ENCODE measurements around the gene GRIN1. TPM values are rescaled to one million over a fixed set of nuclear protein-coding genes. Genes with fewer than 3 reads are reported as not detected.

The GRIN1 gene
- total and polyA plus RNA-seq, 2 donors (not counting 1 experiment from before 2014, with no cell fraction given) = 0.04 TPM; not detected in 1

- intact Hi-C loops (cut with micrococcal nuclease) = loop anchor here (2.0 to 10.0 kb wide), 2 partner anchors 73 to 317 kb away; partner anchors contain the start of gene TRAF2
- H3K27me3 Mint-ChIP-seq = no peaks in the 10 kb centered on the region
- Histone ChIP-seq H3K4me3 (ENCODE audit: control extremely low read depth in 1 of 5, extremely low read depth in 1 of 5, insufficient read depth in 1 of 5, low read depth in 2 of 5, low read length in 4 of 5) (peak overlapping the region; percentile 12 to 80 (median 75)), H2AFZ (ENCODE audit: insufficient read depth, low read depth, low read length, poor library complexity, severe bottlenecking) (peak overlapping the region; percentile 85), H3K4me1 (ENCODE audit: control insufficient read depth in 2 of 2, insufficient read depth in 2 of 2, low read length in 2 of 2) (peaks cover 37 to 48% of the 10 kb centered on the region in 2 donors), H3K27ac (ENCODE audit: low read length in 2 of 2) (peak overlapping the region; percentile 78 to 89), H3K9me3 (ENCODE audit: control extremely low read depth in 1 of 3, control insufficient read depth in 2 of 3, insufficient read depth in 1 of 3, low read length in 2 of 3) (no peaks in the 10 kb centered on the region), H4K20me1 (ENCODE audit: control insufficient read depth, insufficient read depth, low read length, poor library complexity, severe bottlenecking) (peaks cover 52% of the 10 kb centered on the region), H3K4me2 (replicated peaks; ENCODE audit: low read depth, low read length, poor library complexity, severe bottlenecking) (peak overlapping the region; percentile 96), H3K36me3 (replicated peaks in 1 of 2; ENCODE audit: control extremely low read depth in 1 of 2, control insufficient read depth in 1 of 2, extremely low read depth in 1 of 2, insufficient read depth in 2 of 2, low read length in 1 of 2) (peaks cover 0 to 5% of the 10 kb centered on the region in 2 experiments), H3K79me2 (ENCODE audit: control insufficient read depth, insufficient read depth, low read length) (peaks cover 80% of the 10 kb centered on the region), H3K27me3 (replicated peaks in 1 of 4; ENCODE audit: control extremely low read depth in 1 of 4, control insufficient read depth in 3 of 4, insufficient read depth in 4 of 4, low read length in 3 of 4) (peaks cover 0 to 6% (median 0%) of the 10 kb centered on the region in 4 experiments), H3K9ac (ENCODE audit: low read length) (peak overlapping the region; percentile 81)
- no peak for ATAC-seq (ENCODE audit: low read depth)
- peak overlapping the region; percentile 88 for H3K4me3 Mint-ChIP-seq
- CTCF ChIA-PET = interaction anchor here (0.9 to 3.3 kb wide), 5 partner anchors 12 to 394 kb away, joined by 3 to 13 read pairs (median 5); partner anchors contain the start of genes ANAPC2 and SSNA1
- no peaks in the 10 kb centered on the region for H3K9me3 Mint-ChIP-seq (ENCODE audit: insufficient read depth)
- DNase-seq = no peak
- H3K27ac Mint-ChIP-seq = peak overlapping the region; percentile 90
- H3K4me1 Mint-ChIP-seq = peaks cover 35% of the 10 kb centered on the region
- WGBS (ENCODE audit: insufficient coverage) = 21% methylated on average over 20 of the region's 23 CpGs
- TF ChIP-seq, protein P1, sequence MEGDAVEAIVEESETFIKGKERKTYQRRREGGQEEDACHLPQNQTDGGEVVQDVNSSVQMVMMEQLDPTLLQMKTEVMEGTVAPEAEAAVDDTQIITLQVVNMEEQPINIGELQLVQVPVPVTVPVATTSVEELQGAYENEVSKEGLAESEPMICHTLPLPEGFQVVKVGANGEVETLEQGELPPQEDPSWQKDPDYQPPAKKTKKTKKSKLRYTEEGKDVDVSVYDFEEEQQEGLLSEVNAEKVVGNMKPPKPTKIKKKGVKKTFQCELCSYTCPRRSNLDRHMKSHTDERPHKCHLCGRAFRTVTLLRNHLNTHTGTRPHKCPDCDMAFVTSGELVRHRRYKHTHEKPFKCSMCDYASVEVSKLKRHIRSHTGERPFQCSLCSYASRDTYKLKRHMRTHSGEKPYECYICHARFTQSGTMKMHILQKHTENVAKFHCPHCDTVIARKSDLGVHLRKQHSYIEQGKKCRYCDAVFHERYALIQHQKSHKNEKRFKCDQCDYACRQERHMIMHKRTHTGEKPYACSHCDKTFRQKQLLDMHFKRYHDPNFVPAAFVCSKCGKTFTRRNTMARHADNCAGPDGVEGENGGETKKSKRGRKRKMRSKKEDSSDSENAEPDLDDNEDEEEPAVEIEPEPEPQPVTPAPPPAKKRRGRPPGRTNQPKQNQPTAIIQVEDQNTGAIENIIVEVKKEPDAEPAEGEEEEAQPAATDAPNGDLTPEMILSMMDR (IDR thresholded peaks at IDR 0.05) = no peak
- no peak for TF ChIP-seq EZH2 (IDR thresholded peaks at IDR 0.05; ENCODE audit: borderline replicate concordance, insufficient read depth, low read depth, low read length, poor library complexity, severe bottlenecking)
- POLR2A ChIA-PET = interaction anchor here (0.6 to 2.0 kb wide), 7 partner anchors 12 to 72 kb away, joined by 3 to 15 read pairs (median 6); partner anchors contain the start of gene TUBB4B
Measured at GRCh38 chr9:137201205-137201868, 62.4 kb downstream of the GRIN1 start.

GRCh38 chr9:137202966-137203365, 64.0 kb downstream of the GRIN1 start:
- Histone ChIP-seq H3K4me3 (ENCODE audit: control extremely low read depth in 1 of 5, extremely low read depth in 1 of 5, insufficient read depth in 1 of 5, low read depth in 2 of 5, low read length in 4 of 5) (no peak overlapping the region), H3K9me3 (ENCODE audit: control extremely low read depth in 1 of 3, control insufficient read depth in 2 of 3, insufficient read depth in 1 of 3, low read length in 2 of 3) (no peaks in the 10 kb centered on the region), H3K9ac (ENCODE audit: low read length) (no peak overlapping the region), H3K27ac (ENCODE audit: low read length in 2 of 2) (no peak overlapping the region), H3K27me3 (replicated peaks in 1 of 4; ENCODE audit: control extremely low read depth in 1 of 4, control insufficient read depth in 3 of 4, insufficient read depth in 4 of 4, low read length in 3 of 4) (peaks cover 0 to 6% (median 0%) of the 10 kb centered on the region in 4 experiments), H3K36me3 (replicated peaks in 1 of 2; ENCODE audit: control extremely low read depth in 1 of 2, control insufficient read depth in 1 of 2, extremely low read depth in 1 of 2, insufficient read depth in 2 of 2, low read length in 1 of 2) (peaks cover 0 to 5% of the 10 kb centered on the region in 2 experiments), H4K20me1 (ENCODE audit: control insufficient read depth, insufficient read depth, low read length, poor library complexity, severe bottlenecking) (peaks cover 56% of the 10 kb centered on the region), H3K79me2 (ENCODE audit: control insufficient read depth, insufficient read depth, low read length) (peaks cover 79% of the 10 kb centered on the region), H3K4me2 (replicated peaks; ENCODE audit: low read depth, low read length, poor library complexity, severe bottlenecking) (no peak overlapping the region), H3K4me1 (ENCODE audit: control insufficient read depth in 2 of 2, insufficient read depth in 2 of 2, low read length in 2 of 2) (peaks cover 45 to 58% of the 10 kb centered on the region in 2 donors), H2AFZ (ENCODE audit: insufficient read depth, low read depth, low read length, poor library complexity, severe bottlenecking) (no peak overlapping the region)
- ATAC-seq (ENCODE audit: low read depth) (no peak), DNase-seq (no peak)
- 88% methylated on average over 8 of the region's 8 CpGs for WGBS (ENCODE audit: insufficient coverage)
- ChIA-PET CTCF (interaction anchor here (0.7 to 3.3 kb wide), 4 partner anchors 14 to 34 kb away, joined by 3 to 13 read pairs (median 8); partner anchors contain the start of genes ANAPC2 and SSNA1), POLR2A (interaction anchor here (0.7 kb wide), 3 partner anchors 275 to 327 kb away, joined by 3 to 6 read pairs (median 3); no protein-coding TSS in a partner anchor)
- Mint-ChIP-seq H3K4me3 (no peak overlapping the region), H3K27ac (no peak overlapping the region), H3K9me3 (ENCODE audit: insufficient read depth) (no peaks in the 10 kb centered on the region), H3K4me1 (peaks cover 48% of the 10 kb centered on the region), H3K27me3 (no peaks in the 10 kb centered on the region)
- no peak for TF ChIP-seq EZH2 (IDR thresholded peaks at IDR 0.05; ENCODE audit: borderline replicate concordance, insufficient read depth, low read depth, low read length, poor library complexity, severe bottlenecking)
- TF ChIP-seq, protein P1 (IDR thresholded peaks at IDR 0.05) = no peak
- intact Hi-C loops (cut with micrococcal nuclease) = loop anchor here (10.0 kb wide), 1 partner anchor 318 kb away; the partner anchor contains the start of gene TRAF2
